HL-60/S4 (cell line): ENCODE results near the gene CEP112.

Experiments
- in situ Hi-C: fragments of 300-500 bp; cut with MboI; formaldehyde crosslinking; loops from 2 replicates; pipeline ENCODE4 v1.14.3; 2022; ENCODE audit warnings: low sequenced_read_pairs

CEP112 gene

GRCh38 chr17:66211047-66211810 is 19.3 kb upstream of the CEP112 start:
- in situ Hi-C loops: no loop called here

DNA sequence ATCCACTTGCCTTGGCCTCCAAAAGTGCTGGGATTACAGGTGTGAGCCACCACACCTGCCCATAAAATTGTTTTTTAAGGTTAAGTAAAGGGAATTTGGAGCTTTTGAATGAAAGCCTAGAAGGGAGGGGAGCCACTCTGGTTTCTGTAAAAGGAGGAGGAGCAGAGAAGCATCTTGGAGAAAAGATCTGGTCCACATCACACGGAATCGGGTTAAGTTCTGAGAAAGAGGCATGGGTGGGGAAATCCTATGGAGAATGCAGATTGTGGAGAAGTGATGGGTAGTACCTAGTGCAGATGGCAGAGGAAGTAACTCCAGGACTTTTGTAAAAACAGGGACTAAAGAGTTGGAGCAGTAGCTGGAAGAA is 18.3 kb upstream of the CEP112 start:
- in situ Hi-C loops: no loop called here

- in situ Hi-C loops: no loop called here
These were observed 16.0 kb upstream of the CEP112 start for GRCh38 chr17:66207936-66208335.

DNA sequence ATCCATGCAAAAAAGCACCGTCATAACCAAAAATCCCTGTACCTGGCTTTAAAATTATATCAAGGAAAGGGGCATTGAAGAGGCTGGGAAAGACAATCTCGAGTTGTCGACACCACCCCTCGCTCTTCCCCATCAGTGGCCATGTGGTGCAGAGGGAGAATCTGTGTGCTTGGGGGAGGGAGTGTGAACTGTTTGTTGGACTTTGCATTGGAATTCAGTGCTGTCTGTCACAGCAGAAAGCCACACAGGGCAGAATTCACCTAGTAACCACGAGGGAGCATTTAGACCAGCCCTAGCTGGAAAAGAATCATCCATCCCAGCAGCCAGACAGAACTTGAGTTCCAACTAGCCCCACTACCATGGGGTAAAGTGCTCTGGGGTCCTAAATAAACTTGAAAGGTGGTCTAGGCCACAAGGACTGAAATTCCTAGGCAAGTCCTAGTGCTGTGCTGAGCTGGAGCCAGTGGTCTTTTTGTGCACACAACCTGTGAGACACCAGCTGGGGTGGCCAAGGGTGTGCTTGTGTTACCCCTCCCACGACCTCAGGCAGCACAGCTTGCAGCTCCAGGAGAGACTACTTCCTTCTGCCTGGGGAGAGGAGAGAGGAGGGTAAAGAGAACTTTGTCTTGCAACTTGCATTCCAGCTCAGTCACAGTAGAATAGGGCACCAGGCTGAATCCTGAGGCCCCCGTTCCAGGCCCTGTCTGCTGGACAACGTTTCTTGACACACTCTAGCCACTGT is 11.5 kb upstream of the CEP112 start:
- in situ Hi-C loops: no loop called here

GRCh38 chr17:66200685-66201092 is 8.8 kb upstream of the CEP112 start:
- in situ Hi-C loops: no loop called here

DNA sequence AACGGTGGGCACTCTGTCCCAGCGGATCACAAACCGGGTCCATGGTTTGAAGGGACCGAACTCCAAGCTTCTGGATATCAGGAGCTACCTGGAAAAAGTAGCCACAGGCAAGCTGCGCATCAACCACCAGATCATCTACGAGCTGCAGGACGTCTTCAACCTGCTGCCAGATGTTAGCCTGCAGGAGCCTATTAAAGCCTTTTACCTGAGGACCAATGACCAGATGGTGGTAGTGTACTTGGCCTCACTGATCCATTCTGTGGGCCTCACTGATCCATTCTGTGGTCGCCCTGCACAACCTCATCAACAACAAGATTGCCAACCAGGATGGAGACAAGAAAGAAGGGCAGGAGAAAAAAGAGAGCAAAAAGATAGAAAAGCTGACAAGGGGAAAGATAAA is 6.3 kb upstream of the CEP112 start:
- in situ Hi-C loops: loop anchor here (10.0 kb wide), 1 partner anchor 707 kb away; no protein-coding TSS in a partner anchor

- in situ Hi-C loops: loop anchor here (10.0 kb wide), 1 partner anchor 712 kb away; no protein-coding TSS in a partner anchor
These were observed 400 bp upstream of the CEP112 start for GRCh38 chr17:66192378-66192687.

- in situ Hi-C loops: loop anchor here (10.0 kb wide), 1 partner anchor 714 kb away; no protein-coding TSS in a partner anchor
These were observed 968 bp downstream of the CEP112 start for GRCh38 chr17:66190738-66191592.

- in situ Hi-C loops: no loop called here
These were observed 4.2 kb downstream of the CEP112 start for GRCh38 chr17:66187718-66188117.

GRCh38 chr17:66185862-66186261 is 6.1 kb downstream of the CEP112 start:
- in situ Hi-C loops: no loop called here

GRCh38 chr17:66184392-66184791 is 7.5 kb downstream of the CEP112 start:
- in situ Hi-C loops: no loop called here

DNA sequence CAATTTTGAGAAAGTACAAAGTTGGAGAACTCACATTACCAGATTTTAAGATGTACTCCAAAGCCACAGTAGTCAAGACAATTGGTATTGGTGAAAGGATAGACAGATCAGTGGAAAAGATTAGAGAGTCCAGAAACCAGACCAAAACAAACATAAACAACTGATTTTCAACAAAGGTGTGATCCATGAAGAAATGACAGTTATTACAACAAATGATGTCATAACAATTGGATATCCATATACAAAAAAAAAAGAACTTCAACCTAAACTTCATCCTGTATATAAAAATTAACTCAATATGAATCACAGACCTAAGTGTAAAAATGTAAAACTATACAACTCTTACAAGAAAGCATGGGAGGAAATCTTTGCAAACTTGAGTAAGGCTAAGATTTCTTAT is 8.4 kb downstream of the CEP112 start:
- in situ Hi-C loops: no loop called here

DNA sequence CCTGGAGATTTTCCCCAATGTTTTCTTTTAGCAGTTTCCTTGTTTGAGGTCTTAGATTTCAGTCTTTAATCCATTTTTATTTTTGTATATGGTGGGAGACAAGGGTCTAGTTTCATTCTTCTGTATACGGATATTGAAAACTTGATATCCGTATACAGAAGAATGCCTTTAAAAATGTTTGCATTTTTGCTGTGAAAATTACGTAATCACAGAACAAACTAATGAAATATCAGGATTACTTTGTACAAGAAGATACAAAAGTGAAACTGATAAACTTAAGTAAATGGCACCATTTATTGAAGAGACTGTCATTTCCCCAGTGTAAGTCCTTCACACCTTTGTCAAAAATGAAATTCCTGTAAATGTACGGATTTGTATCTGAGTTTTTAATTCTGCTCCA is 13.3 kb downstream of the CEP112 start:
- in situ Hi-C loops: no loop called here

- in situ Hi-C loops: no loop called here
These were observed 14.9 kb downstream of the CEP112 start for GRCh38 chr17:66177048-66177447.

GRCh38 chr17:66175892-66176291 is 16.0 kb downstream of the CEP112 start:
- in situ Hi-C loops: no loop called here

GRCh38 chr17:66172691-66173223 is 19.2 kb downstream of the CEP112 start:
- in situ Hi-C loops: loop anchor here (25.0 kb wide), 1 partner anchor 935 kb away; no protein-coding TSS in a partner anchor

DNA sequence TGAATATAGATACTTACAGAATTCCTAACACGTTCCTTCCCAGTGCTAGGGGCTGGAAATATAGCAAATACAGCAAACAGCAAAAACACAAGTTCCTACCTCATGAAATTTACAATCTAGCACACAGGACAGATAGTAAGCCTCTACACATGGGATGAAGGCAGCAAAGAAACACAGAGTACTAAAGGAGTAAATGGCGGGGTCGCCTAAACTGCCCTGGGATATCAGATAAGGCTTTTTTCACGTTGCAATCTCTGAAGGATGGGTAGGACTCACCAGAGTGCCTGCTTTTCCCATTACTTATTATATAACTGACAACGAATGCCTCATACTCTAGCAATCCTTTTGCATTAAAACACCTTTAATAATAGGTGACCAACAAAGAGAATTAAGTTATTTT is 19.8 kb downstream of the CEP112 start:
- in situ Hi-C loops: loop anchor here (25.0 kb wide), 1 partner anchor 935 kb away; no protein-coding TSS in a partner anchor

- in situ Hi-C loops: loop anchor here (25.0 kb wide), 1 partner anchor 934 kb away; no protein-coding TSS in a partner anchor
These were observed 20.2 kb downstream of the CEP112 start for GRCh38 chr17:66171692-66172091.

GRCh38 chr17:66171172-66171571 is 20.8 kb downstream of the CEP112 start:
- in situ Hi-C loops: loop anchor here (25.0 kb wide), 1 partner anchor 934 kb away; no protein-coding TSS in a partner anchor

DNA sequence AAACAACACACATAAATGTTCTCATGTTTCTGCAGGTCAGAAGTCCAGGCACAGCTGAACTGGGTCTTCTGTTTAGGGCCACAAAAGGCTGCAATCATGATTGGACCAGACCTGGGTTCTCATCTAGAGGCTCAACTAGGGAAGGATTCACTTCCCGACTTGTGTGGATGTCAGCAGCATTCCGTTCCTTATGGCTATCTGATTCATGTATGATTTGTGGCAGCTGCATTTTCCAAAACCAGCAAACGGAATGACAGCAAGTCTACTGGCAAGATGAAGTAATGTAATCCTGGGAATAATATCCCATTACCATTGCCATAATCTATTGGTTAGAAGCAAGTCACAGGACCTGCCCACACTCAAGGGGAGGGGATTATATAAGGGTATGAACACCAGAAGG is 22.1 kb downstream of the CEP112 start:
- in situ Hi-C loops: loop anchor here (25.0 kb wide), 1 partner anchor 933 kb away; no protein-coding TSS in a partner anchor
